Endodermal cell (in vitro differentiated cells): ENCODE results near the gene COX7A1. TPM values are rescaled to one million over a fixed set of nuclear protein-coding genes. Genes with fewer than 3 reads are reported as not detected.

Experiments
- DNase-seq: peaks from one replicate; pipeline ENCODE4 v3.0.0-alpha.2; 2017
- H3K27ac ChIP-seq: 2 replicates; pipeline ENCODE4 v1.5.1; 2013; ENCODE audit warnings: mild to moderate bottlenecking, low read depth, low read length, moderate library complexity
- H3K27me3 ChIP-seq: 2 replicates; pipeline ENCODE4 v1.6.1; 2013; ENCODE audit warnings: mild to moderate bottlenecking, low read length, moderate library complexity; ENCODE audit not compliant: insufficient read depth, control insufficient read depth, poor library complexity, severe bottlenecking
- H3K36me3 ChIP-seq: 2 replicates; pipeline ENCODE4 v1.7.0; 2013; ENCODE audit warnings: mild to moderate bottlenecking, low read length, moderate library complexity; ENCODE audit not compliant: control insufficient read depth, insufficient read depth
- H3K4me1 ChIP-seq: one replicate; pipeline ENCODE4 v1.7.0; 2013; ENCODE audit warnings: low read length; ENCODE audit not compliant: control insufficient read depth, insufficient read depth
- H3K4me3 ChIP-seq: 2 replicates; pipeline ENCODE4 v1.5.1; 2013; ENCODE audit warnings: mild to moderate bottlenecking, low read length, moderate library complexity
- H3K9ac ChIP-seq: 2 replicates; pipeline ENCODE4 v1.6.1; 2013; ENCODE audit warnings: mild to moderate bottlenecking, low read length, moderate library complexity; ENCODE audit not compliant: poor library complexity, severe bottlenecking; ENCODE audit errors: extremely low read depth
- H3K9me3 ChIP-seq: 2 replicates; pipeline ENCODE4 v1.6.1; 2013; ENCODE audit warnings: mild to moderate bottlenecking, low read length, moderate library complexity; ENCODE audit not compliant: control insufficient read depth
- H3K27ac Mint-ChIP-seq: 2 replicates; pipeline ENCODE4 v1.8.0; 2020; ENCODE audit warnings: mixed read lengths
- H3K27me3 Mint-ChIP-seq: 2 replicates; pipeline ENCODE4 v1.8.0; 2021; ENCODE audit warnings: mild to moderate bottlenecking, mixed read lengths; ENCODE audit not compliant: insufficient read depth
- H3K36me3 Mint-ChIP-seq: 2 replicates; pipeline ENCODE4 v1.8.0; 2020; ENCODE audit warnings: low read depth, mixed read lengths
- H3K4me1 Mint-ChIP-seq: 2 replicates; pipeline ENCODE4 v1.8.0; 2020; ENCODE audit warnings: mixed read lengths
- H3K4me3 Mint-ChIP-seq: 2 replicates; pipeline ENCODE4 v1.8.0; 2020; ENCODE audit warnings: mild to moderate bottlenecking, moderate library complexity, mixed read lengths
- H3K9me3 Mint-ChIP-seq: 2 replicates; pipeline ENCODE4 v1.8.0; 2020; ENCODE audit warnings: mild to moderate bottlenecking, mixed read lengths
- WGBS, 2 experiments: methylation state at CpG; one replicate each; pipeline versions ENCODE4 v1.1.5 to v1.1.7; 2013; ENCODE audit warnings: missing lambda C conversion rate in 2 of 2, mixed read lengths in 1 of 2; ENCODE audit not compliant: insufficient coverage in 1 of 2, insufficient read length in 1 of 2; 5-methylcytosine and 5-hydroxymethylcytosine counted together
- total RNA-seq, 2 donors: library from RNA; stranded (reverse); fragmentation: NEBNext Ultra II Directional in 1 of 2; extraction: Animal tissue kit (Norgen Biotek cat#: 25700) in 1 of 2; gene quantifications; 2 replicates in 1 of 2; 3 replicates in 1 of 2; pipeline ENCODE4 v1.2.1, GENCODE V29; 2021
- TF ChIP-seq, protein P1 (sequence below): fragments of 200-600 bp; sonication (generic); conservative IDR thresholded peaks from 2 replicates; pipeline ENCODE4 v1.5.0; 2021; ENCODE audit warnings: antibody characterized with exemption, mild to moderate bottlenecking

Gene COX7A1
- total RNA-seq, 2 donors from 2014 or later: 1.4 to 2.4 TPM

DNA sequence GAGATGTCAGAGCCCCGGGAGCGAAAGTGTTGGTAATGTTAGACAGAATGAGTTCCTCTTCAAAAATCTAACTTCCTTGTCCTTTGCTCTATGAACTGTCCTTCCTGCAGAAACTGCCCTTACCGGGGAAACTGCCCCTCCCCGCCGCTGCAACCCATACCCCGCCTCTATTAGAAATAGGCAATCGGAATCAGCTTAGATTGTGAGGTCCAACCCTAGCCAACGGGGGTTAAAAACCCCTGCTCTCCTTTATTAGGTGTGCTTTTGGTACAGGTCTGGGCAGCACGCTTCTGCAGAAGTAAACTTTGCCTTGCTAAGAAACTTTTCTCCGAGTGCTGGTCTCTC, 23.9 kb downstream of the COX7A1 start:
- WGBS, 2 experiments: 31 to 33% methylated on average over 5 to 10 of the region's 10 CpGs
- H3K36me3 ChIP-seq: peaks cover 21% of the 10 kb centered on the region
- H3K27ac ChIP-seq: peak overlapping the region; percentile 75
- no peaks in the 10 kb centered on the region for H3K27me3 ChIP-seq
- H3K9me3 ChIP-seq: no peaks in the 10 kb centered on the region
- H3K9ac ChIP-seq: peak overlapping the region; percentile 50
- H3K4me1 ChIP-seq: no peaks in the 10 kb centered on the region
- Mint-ChIP-seq H3K27me3 (no peaks in the 10 kb centered on the region), H3K36me3 (peaks cover 22% of the 10 kb centered on the region), H3K27ac (peak overlapping the region; percentile 91), H3K9me3 (no peaks in the 10 kb centered on the region), H3K4me3 (peak overlapping the region; percentile 76), H3K4me1 (peaks cover 2% of the 10 kb centered on the region)
- no peak for DNase-seq
- TF ChIP-seq, protein P1, sequence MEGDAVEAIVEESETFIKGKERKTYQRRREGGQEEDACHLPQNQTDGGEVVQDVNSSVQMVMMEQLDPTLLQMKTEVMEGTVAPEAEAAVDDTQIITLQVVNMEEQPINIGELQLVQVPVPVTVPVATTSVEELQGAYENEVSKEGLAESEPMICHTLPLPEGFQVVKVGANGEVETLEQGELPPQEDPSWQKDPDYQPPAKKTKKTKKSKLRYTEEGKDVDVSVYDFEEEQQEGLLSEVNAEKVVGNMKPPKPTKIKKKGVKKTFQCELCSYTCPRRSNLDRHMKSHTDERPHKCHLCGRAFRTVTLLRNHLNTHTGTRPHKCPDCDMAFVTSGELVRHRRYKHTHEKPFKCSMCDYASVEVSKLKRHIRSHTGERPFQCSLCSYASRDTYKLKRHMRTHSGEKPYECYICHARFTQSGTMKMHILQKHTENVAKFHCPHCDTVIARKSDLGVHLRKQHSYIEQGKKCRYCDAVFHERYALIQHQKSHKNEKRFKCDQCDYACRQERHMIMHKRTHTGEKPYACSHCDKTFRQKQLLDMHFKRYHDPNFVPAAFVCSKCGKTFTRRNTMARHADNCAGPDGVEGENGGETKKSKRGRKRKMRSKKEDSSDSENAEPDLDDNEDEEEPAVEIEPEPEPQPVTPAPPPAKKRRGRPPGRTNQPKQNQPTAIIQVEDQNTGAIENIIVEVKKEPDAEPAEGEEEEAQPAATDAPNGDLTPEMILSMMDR: no peak
- peak overlapping the region; percentile 85 for H3K4me3 ChIP-seq

DNA sequence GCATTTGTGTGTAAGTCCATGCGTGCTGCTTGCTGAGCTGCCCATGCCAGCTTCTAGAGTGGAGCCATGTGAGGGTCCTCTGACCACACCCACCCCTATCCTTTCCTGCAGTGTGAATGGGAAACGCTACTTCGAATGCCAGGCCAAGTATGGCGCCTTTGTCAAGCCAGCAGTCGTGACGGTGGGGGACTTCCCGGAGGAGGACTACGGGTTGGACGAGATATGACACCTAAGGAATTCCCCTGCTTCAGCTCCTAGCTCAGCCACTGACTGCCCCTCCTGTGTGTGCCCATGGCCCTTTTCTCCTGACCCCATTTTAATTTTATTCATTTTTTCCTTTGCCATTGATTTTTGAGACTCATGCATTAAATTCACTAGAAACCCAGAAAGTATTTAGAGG, 26.7 kb downstream of the COX7A1 start:
- H3K9ac ChIP-seq: no peak overlapping the region
- no peaks in the 10 kb centered on the region for H3K4me1 ChIP-seq
- peaks cover 2% of the 10 kb centered on the region for H3K4me1 Mint-ChIP-seq
- H3K36me3 ChIP-seq: peaks cover 31% of the 10 kb centered on the region
- no peaks in the 10 kb centered on the region for H3K27me3 Mint-ChIP-seq
- no peaks in the 10 kb centered on the region for H3K9me3 Mint-ChIP-seq
- H3K4me3 ChIP-seq: no peak overlapping the region
- no peak overlapping the region for H3K27ac ChIP-seq
- no peak for DNase-seq
- TF ChIP-seq, protein P1: no peak
- peak overlapping the region; percentile 68 for H3K27ac Mint-ChIP-seq
- no peaks in the 10 kb centered on the region for H3K27me3 ChIP-seq
- no peaks in the 10 kb centered on the region for H3K9me3 ChIP-seq
- H3K36me3 Mint-ChIP-seq: peaks cover 35% of the 10 kb centered on the region
- WGBS, 2 experiments: 95% methylated on average over 8 to 9 of the region's 9 CpGs
- no peak overlapping the region for H3K4me3 Mint-ChIP-seq

DNA sequence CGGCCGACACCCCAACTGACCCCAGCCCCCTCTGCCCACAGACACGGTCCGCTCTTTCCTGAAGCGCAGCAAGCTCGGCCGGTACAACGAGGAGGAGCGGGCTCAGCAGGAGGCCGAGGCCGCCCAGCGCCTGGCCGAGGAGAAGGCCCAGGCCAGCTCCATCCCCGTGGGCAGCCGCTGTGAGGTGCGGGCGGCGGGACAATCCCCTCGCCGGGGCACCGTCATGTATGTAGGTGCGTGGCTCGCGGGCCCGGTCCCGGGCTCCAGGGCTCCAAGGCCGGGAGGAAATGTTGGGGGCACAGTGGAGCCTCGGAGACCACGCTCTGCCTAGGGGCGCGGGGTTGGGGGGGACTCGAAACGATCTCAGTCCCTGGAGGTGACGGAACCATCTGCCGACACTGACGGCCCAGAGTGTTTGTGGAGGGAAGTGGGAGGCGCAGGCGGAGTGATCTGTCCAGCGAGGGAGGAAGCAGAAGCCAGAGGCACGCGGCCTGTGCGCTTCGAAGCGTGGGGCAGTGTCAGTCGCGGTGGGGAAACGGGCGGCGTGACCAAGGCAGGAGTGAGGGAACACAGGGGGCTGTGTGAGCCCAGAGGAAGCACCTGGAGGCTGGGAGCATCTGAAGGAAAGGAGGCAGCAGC, 30.6 kb downstream of the COX7A1 start:
- Mint-ChIP-seq H3K9me3 (no peaks in the 10 kb centered on the region), H3K27me3 (no peaks in the 10 kb centered on the region), H3K4me3 (no peak overlapping the region), H3K36me3 (peaks cover 64% of the 10 kb centered on the region), H3K27ac (peak overlapping the region; percentile 52), H3K4me1 (peaks cover 6% of the 10 kb centered on the region)
- peaks cover 57% of the 10 kb centered on the region for H3K36me3 ChIP-seq
- H3K27me3 ChIP-seq: no peaks in the 10 kb centered on the region
- no peak overlapping the region for H3K9ac ChIP-seq
- H3K9me3 ChIP-seq: no peaks in the 10 kb centered on the region
- no peak for DNase-seq
- no peak overlapping the region for H3K27ac ChIP-seq
- no peaks in the 10 kb centered on the region for H3K4me1 ChIP-seq
- TF ChIP-seq, protein P1: no peak
- no peak overlapping the region for H3K4me3 ChIP-seq
- 94 to 97% methylated on average over 34 to 49 of the region's 49 CpGs for WGBS, 2 experiments
